Spleen (tissue), 13 donors: ENCODE measurements around the gene SLC38A11. TPM values are rescaled to one million over a fixed set of nuclear protein-coding genes. Genes with fewer than 3 reads are reported as not detected.
"Not testable (repeated sequence)": the region's sequence is repeated elsewhere in the genome, so short reads cannot be mapped to it uniquely, and the experiment has no call there.

ENCODE experiments used
- DNase-seq: peaks from one replicate; pipeline ENCODE4 v3.0.0-alpha.2; 2020
- H3K27ac ChIP-seq, 8 donors: fragments of 200-600 bp; sonication (generic) in 7 of 8; 1 replicate in 4 of 8; 2 replicates in 4 of 8; pipeline versions ENCODE4 v1.5.0 to v1.8.0; 2016 to 2021; ENCODE audit warnings: inconsistent platforms in 4 of 8, mild to moderate bottlenecking in 4 of 8, moderate library complexity in 1 of 8
- H3K27me3 ChIP-seq, 7 donors: fragments of 200-600 bp; sonication (generic) in 6 of 7; replicated peaks in 1 of 7; 1 replicate in 4 of 7; 2 replicates in 3 of 7; pipeline versions ENCODE4 v1.5.0 to v1.8.0; 2016 to 2021; ENCODE audit warnings: inconsistent platforms in 3 of 7, mild to moderate bottlenecking in 1 of 7
- H3K36me3 ChIP-seq, 6 donors: fragments of 200-600 bp; sonication (generic) in 5 of 6; 1 replicate in 4 of 6; 2 replicates in 2 of 6; pipeline versions ENCODE4 v1.5.0 to v1.8.0; 2016 to 2021; ENCODE audit warnings: inconsistent platforms in 2 of 6
- H3K4me1 ChIP-seq, 6 donors: fragments of 200-600 bp; sonication (generic) in 5 of 6; 1 replicate in 3 of 6; 2 replicates in 3 of 6; pipeline versions ENCODE4 v1.5.0 to v1.8.0; 2016 to 2021; ENCODE audit warnings: inconsistent platforms in 3 of 6
- H3K4me3 ChIP-seq, 8 donors: fragments of 200-600 bp; sonication (generic) in 7 of 8; 1 replicate in 4 of 8; 2 replicates in 4 of 8; pipeline versions ENCODE4 v1.5.0 to v1.8.0; 2016 to 2021; ENCODE audit warnings: inconsistent platforms in 4 of 8, mild to moderate bottlenecking in 4 of 8, moderate library complexity in 2 of 8
- H3K9me3 ChIP-seq, 8 donors: fragments of 200-600 bp; sonication (generic) in 7 of 8; 1 replicate in 4 of 8; 2 replicates in 4 of 8; pipeline versions ENCODE4 v1.5.0 to v1.8.0; 2016 to 2021; ENCODE audit warnings: inconsistent platforms in 4 of 8
- POLR2A ChIP-seq, 3 donors: fragments of 450-650 bp; IDR thresholded peaks; one replicate each; pipeline ENCODE4 v1.5.1; 2017; ENCODE audit warnings: antibody characterized with exemption in 3 of 3, mild to moderate bottlenecking in 1 of 3
- POLR2AphosphoS5 ChIP-seq, 3 donors: sonication (generic); formaldehyde crosslinking; IDR thresholded peaks; one replicate each; pipeline ENCODE4 v1.5.1; 2017; ENCODE audit warnings: antibody characterized with exemption in 3 of 3
- WGBS, 5 donors: extraction: QIAGEN DNeasy Blood & Tissue Kit in 3 of 5; methylation state at CpG; one replicate each; pipeline versions ENCODE4 v1.1.5 to v1.1.7; 2013 to 2018; 5-methylcytosine and 5-hydroxymethylcytosine counted together
- intact Hi-C: fragments of 100-400 bp; cut with DNase I; formaldehyde crosslinking; loops from one replicate; pipeline ENCODE4 v1.15.0; 2023; ENCODE audit warnings: low total_unique reads
- long read RNA-seq, 2 donors: transcript quantifications; one replicate each; lab custom pipeline, GENCODE V29; 2026
- polyA plus RNA-seq, 3 donors: library from polyadenylated mRNA; stranded (reverse); fragments of 200-250 nt; gene quantifications; one replicate each; pipeline ENCODE4 v1.2.1, GENCODE V29; 2013
- total RNA-seq, 7 donors: library from RNA; depleted of rRNA in 3 of 7; stranded (reverse); fragments of >200 nt in 3 of 7; fragmentation: NEBNext Ultra II Directional in 4 of 7; extraction: Animal tissue kit (Norgen Biotek cat#: 25700) in 4 of 7; gene quantifications; one replicate each; pipeline versions ENCODE4 v1.1.0 to v1.2.1, GENCODE V29; 2016 to 2021
- TF ChIP-seq, protein P1 (sequence below), 11 experiments: fragments of 200-600 bp in 7 of 11; fragments of 450-650 bp in 4 of 11; sonication (generic) in 4 of 11; IDR thresholded peaks in 8 of 11; conservative IDR thresholded peaks in 3 of 11; 1 replicate in 7 of 11; 2 replicates in 4 of 11; pipeline versions ENCODE4 v1.4.0 to v1.8.0; 2016 to 2021; ENCODE audit warnings: antibody characterized with exemption in 11 of 11, inconsistent platforms in 4 of 11, mild to moderate bottlenecking in 1 of 11
- donor health status: healthy with polysubstance abuse.
- donor health status: DM: no; HTN: no; CAD: no; lungs with moderate emphysema.
- donor health status: DM: no; HTN: no; CAD: no.
- donor health status: Bipolar disorder and iron deficiency.
- donor health status: healthy.
- donor health status: DM: no; HTN: no; CAD: no.
- donor health status: DM: yes; HTN: yes; CAD: no.

SLC38A11 gene, protein sequence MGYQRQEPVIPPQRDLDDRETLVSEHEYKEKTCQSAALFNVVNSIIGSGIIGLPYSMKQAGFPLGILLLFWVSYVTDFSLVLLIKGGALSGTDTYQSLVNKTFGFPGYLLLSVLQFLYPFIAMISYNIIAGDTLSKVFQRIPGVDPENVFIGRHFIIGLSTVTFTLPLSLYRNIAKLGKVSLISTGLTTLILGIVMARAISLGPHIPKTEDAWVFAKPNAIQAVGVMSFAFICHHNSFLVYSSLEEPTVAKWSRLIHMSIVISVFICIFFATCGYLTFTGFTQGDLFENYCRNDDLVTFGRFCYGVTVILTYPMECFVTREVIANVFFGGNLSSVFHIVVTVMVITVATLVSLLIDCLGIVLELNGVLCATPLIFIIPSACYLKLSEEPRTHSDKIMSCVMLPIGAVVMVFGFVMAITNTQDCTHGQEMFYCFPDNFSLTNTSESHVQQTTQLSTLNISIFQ
- total RNA-seq (10 to 100 TPM in 6 of 7 donors, 1 to 10 TPM in 1; 5.8 to 41.4 (median 27.9) TPM), polyA plus RNA-seq (10 to 100 TPM in 2 of 3 donors, 1 to 10 TPM in 1; 8.5 to 48.6 (median 16.6) TPM)
- long read RNA-seq, donor 1: 0 reads
- long read RNA-seq, donor 2: 0 reads

DNA sequence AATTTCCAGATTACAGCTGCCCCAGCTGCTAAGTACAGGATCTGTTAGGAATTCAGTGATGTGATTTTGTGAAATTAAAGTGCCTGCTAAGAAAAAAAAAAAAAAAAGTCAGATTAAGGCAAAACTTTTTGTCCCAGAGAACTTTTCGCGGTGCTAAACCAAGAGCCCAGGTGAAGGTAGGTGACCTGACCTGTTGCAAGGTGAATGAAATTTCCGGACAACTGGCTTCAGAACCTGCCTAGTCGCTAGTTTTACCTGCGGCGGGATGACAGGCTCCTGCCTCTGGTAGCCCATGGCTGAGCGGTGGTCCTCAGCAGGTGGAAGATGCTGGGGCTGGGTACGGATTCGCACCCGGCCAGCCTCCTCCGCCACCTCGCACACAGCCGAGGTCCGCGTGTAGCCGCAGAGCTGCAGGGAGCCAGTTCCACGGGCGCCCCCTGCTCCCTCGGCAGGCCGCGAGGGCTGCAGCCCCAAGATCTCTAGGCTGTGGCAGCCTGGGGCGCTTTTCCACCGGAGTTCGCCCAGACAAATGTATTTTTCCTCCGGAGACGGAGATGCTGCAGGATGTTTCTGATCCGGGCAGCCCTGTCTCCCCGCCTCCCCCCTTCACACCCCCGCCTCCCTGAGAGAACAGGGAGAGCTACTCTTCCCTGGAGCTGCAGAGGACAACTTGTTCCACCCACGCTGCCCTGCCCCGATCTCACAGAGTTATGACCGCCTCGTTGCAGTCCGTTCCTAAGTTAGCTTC, at the start of gene SLC38A11:
Gene SLC38A11, minus strand, starts transcription at position 572 of the 748 bp plus-strand sequence. Its CDS starts 278 bp downstream, at position 294.
- Histone ChIP-seq H3K9me3 (no peaks in the 10 kb centered on the region), H3K27ac (peak within 1 kb of the TSS in 5 of 8 donors; percentile 23 to 61 (median 54)), H3K4me1 (peaks cover 0 to 8% (median 3%) of the 10 kb centered on the region in 6 donors), H3K4me3 (peak within 1 kb of the TSS in 5 of 8 donors; percentile 15 to 61 (median 24)), H3K27me3 (peaks cover 0 to 11% (median 0%) of the 10 kb centered on the region in 7 donors), H3K36me3 (no peaks in the 10 kb centered on the region)
- intact Hi-C loops: no loop called here
- WGBS, 5 donors: 23 to 44% (median 36%) methylated on average over 22 to 34 of the region's 34 CpGs
- DNase-seq: peak; percentile 82
- TF ChIP-seq POLR2AphosphoS5 (IDR thresholded peaks at IDR 0.05): peak in 1 of 3 donors; percentile 53
- TF ChIP-seq, protein P1, sequence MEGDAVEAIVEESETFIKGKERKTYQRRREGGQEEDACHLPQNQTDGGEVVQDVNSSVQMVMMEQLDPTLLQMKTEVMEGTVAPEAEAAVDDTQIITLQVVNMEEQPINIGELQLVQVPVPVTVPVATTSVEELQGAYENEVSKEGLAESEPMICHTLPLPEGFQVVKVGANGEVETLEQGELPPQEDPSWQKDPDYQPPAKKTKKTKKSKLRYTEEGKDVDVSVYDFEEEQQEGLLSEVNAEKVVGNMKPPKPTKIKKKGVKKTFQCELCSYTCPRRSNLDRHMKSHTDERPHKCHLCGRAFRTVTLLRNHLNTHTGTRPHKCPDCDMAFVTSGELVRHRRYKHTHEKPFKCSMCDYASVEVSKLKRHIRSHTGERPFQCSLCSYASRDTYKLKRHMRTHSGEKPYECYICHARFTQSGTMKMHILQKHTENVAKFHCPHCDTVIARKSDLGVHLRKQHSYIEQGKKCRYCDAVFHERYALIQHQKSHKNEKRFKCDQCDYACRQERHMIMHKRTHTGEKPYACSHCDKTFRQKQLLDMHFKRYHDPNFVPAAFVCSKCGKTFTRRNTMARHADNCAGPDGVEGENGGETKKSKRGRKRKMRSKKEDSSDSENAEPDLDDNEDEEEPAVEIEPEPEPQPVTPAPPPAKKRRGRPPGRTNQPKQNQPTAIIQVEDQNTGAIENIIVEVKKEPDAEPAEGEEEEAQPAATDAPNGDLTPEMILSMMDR (IDR thresholded peaks at IDR 0.05 in 8 of 11, conservative IDR thresholded peaks at IDR 0.05 in 3 of 11): no peak

DNA sequence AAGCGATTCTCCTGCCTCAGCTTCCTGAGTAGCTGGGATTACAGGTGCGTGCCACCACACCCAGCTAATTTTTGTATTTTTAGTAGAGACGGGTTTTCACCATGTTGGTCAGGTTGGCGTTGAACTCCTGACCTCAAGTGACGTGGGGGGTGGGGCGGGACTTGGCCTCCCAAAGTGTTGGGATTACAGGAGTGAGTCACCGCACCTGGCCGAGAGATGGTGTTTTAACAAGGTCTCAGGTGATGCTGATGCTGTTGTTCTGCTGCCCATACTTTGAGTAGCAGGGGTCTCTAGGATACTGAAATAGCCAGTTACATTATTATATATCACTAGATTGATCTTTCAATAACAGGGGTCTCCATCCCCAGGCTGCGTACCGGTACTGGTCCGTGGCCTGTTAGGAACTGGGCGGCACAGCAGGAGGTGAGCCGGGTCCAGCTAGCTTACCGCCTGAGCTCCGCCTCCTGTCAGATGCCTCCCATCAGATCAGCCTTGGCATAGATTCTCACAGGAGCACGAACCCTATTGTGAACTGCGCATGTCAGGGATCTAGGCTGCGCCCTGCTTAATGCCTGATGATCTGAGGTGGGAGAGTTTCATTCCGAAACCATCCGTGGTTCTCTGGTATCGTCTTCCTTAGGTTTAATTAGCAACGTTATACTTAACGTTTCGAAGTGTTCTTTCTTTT, 48.3 kb upstream of the SLC38A11 start:
- Histone ChIP-seq H3K4me3 (no peak overlapping the region), H3K4me1 (peaks cover 0 to 4% (median 0%) of the 10 kb centered on the region in 6 donors), H3K36me3 (no peaks in the 10 kb centered on the region), H3K27ac (no peak overlapping the region), H3K27me3 (no peaks in the 10 kb centered on the region), H3K9me3 (no peaks in the 10 kb centered on the region)
- WGBS, 5 donors: 87 to 96% (median 93%) methylated on average over 23 to 24 of the region's 24 CpGs
- intact Hi-C loops: no loop called here
- TF ChIP-seq POLR2A (IDR thresholded peaks at IDR 0.05) (no peak), POLR2AphosphoS5 (IDR thresholded peaks at IDR 0.05) (no peak)
- TF ChIP-seq, protein P1 (IDR thresholded peaks at IDR 0.05 in 8 of 11, conservative IDR thresholded peaks at IDR 0.05 in 3 of 11): no peak
- no peak for DNase-seq

DNA sequence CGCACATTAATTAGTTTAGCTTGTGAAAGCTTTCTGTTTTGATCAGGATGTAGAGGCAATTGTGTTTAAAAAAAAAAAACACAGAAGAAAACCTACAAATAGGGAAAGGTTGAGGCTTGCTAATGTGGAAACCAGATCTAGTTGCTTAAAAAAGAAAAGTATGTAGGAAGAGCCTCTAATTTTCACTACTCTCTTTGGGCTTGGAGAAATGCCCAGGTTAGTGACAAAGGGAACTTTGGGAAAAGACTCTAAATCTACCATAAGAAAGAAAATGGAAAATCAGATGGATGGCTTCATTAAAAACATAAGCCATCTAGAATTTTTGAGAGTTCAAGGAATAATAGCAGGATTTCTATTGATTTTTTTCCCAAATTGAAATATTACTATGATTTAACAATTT, 47.3 kb upstream of the SLC38A11 start:
- Histone ChIP-seq H3K27ac (no peak overlapping the region), H3K4me3 (no peak overlapping the region), H3K4me1 (peaks cover 0 to 4% (median 0%) of the 10 kb centered on the region in 6 donors), H3K36me3 (no peaks in the 10 kb centered on the region), H3K9me3 (no peaks in the 10 kb centered on the region), H3K27me3 (no peaks in the 10 kb centered on the region)
- DNase-seq: no peak
- 78 to 92% (median 87%) methylated on average over 1 of the region's 1 CpG for WGBS, 5 donors
- intact Hi-C loops: no loop called here
- no peak for TF ChIP-seq POLR2AphosphoS5 (IDR thresholded peaks at IDR 0.05)
- TF ChIP-seq POLR2A (IDR thresholded peaks at IDR 0.05): no peak
- TF ChIP-seq, protein P1 (IDR thresholded peaks at IDR 0.05 in 8 of 11, conservative IDR thresholded peaks at IDR 0.05 in 3 of 11): no peak

DNA sequence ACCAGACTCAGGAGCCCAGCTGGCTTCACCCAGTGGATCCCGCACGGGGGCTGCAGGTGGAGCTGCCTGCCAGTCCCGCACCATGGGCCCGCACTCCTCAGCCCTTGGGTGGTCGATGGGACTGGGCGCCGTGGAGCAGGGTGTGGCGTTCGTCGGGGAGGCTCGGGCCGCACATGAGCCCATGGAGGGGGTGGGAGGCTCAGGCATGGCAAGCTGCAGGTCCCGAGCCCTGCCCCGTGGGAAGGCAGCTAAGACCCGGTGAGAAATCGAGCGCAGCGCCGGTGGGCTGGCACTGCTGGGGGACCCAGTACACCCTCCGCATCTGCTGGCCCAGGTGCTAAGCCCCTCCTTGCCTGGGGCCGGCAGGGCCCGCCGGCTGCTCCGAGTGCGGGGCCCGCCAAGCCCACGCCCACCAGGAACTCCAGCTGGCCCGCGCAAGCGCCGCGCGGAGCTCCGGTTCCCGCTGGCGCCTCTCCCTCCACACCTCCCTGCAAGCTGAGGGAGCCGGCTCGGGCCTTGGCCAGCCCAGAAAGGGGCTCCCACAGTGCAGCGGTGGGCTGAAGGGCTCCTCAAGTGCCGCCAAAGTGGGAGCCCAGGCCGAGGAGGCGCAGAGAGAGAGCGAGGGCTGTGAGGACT, 39.5 kb upstream of the SLC38A11 start:
- DNase-seq: peak; percentile 76
- H3K36me3 ChIP-seq, H3K4me3 ChIP-seq, H3K27ac ChIP-seq, H3K27me3 ChIP-seq, intact Hi-C loops, H3K9me3 ChIP-seq: not testable (repeated sequence)
- H3K4me1 ChIP-seq: peaks cover 0 to 29% (median 14%) of the 10 kb centered on the region in 6 donors
- 94 to 98% (median 97%) methylated on average over 22 to 43 of the region's 43 CpGs for WGBS, 5 donors
